HepG2 (cell line): ENCODE measurements around the gene ERBB4. TPM values are rescaled to one million over a fixed set of nuclear protein-coding genes. Genes with fewer than 3 reads are reported as not detected.

Source experiments
- ATAC-seq: fragments of 200-7000 bp; cut with Tn5 transposase; 3 replicates; pipeline ENCODE4 v1.9.1; 2020; ENCODE audit warnings: mild to moderate bottlenecking, moderate library complexity
- BruUV-seq: library from RNA; stranded (reverse); fragments of 400-500 nt; replicated peaks from 2 replicates; lab custom pipeline; 2021; lab: Mats Ljungman, UMichigan
- CTCF ChIA-PET: fragments of 300-600 bp; formaldehyde crosslinking; extraction: SDS; loops from one replicate; lab custom pipeline; 2021; ENCODE audit warnings: low total read pairs, inconsistent platforms, low intra/inter-chr PET ratio; lab: Yijun Ruan, JAX
- POLR2A ChIA-PET: fragments of 350-600 bp; sonication (Branson Sonifier 250); formaldehyde crosslinking; loops from one replicate; lab custom pipeline; 2020; ENCODE audit warnings: antibody characterized with exemption, inconsistent platforms; lab: Yijun Ruan, JAX
- DNase-seq: peaks from one replicate; pipeline ENCODE4 v3.0.0-alpha.2; 2015; ENCODE audit warnings: low spot score
- FAIRE-seq: peaks from 3 replicates; lab custom pipeline; 2011; peaks lifted over from hg19 to GRCh38; lab: Jason Lieb, UNC
- H2AFZ ChIP-seq: one replicate; pipeline ENCODE4 v1.6.1; 2011; ENCODE audit warnings: low read length, inconsistent platforms
- H3K27ac ChIP-seq: fragments of 300-600 bp; 3 replicates; pipeline ENCODE4 v1.8.0; 2011; ENCODE audit warnings: mixed run types, mild to moderate bottlenecking, mixed read lengths, low read length, inconsistent platforms; ENCODE audit not compliant: insufficient read depth; ENCODE audit errors: extremely low read length
- H3K27me3 ChIP-seq, 2 experiments: fragments of 200-600 bp in 1 of 2; 2 replicates in 1 of 2; 3 replicates in 1 of 2; pipeline versions ENCODE4 v1.6.0 to v1.8.0; 2011; ENCODE audit warnings: low read length in 2 of 2, mild to moderate bottlenecking in 2 of 2, moderate library complexity in 2 of 2, inconsistent platforms in 1 of 2; ENCODE audit not compliant: insufficient read depth in 2 of 2, control insufficient read depth in 1 of 2
- H3K36me3 ChIP-seq, 2 experiments: fragments of 200-600 bp in 1 of 2; replicated peaks in 1 of 2; 2 replicates in 1 of 2; 3 replicates in 1 of 2; pipeline versions ENCODE4 v1.5.1 to v1.8.0; 2011; ENCODE audit warnings: low read length in 2 of 2, inconsistent platforms in 1 of 2; ENCODE audit not compliant: insufficient read depth in 2 of 2, control insufficient read depth in 1 of 2
- H3K4me1 ChIP-seq: 2 replicates; pipeline ENCODE4 v1.5.1; 2012; ENCODE audit warnings: low read length, inconsistent platforms; ENCODE audit not compliant: insufficient read depth
- H3K4me2 ChIP-seq: 2 replicates; pipeline ENCODE4 v1.6.0; 2011; ENCODE audit warnings: low read depth, low read length, inconsistent platforms
- H3K4me3 ChIP-seq, 3 experiments: fragments of 200-600 bp in 1 of 3; sonication (generic), shearing (Covaris generic) in 1 of 3; replicated peaks in 1 of 3; 2 replicates each; pipeline ENCODE4 v1.5.1; 2011 to 2016; ENCODE audit warnings: low read length in 3 of 3, inconsistent platforms in 2 of 3, low read depth in 2 of 3, mild to moderate bottlenecking in 2 of 3, control low read depth in 1 of 3, mixed read lengths in 1 of 3; ENCODE audit not compliant: insufficient read depth in 1 of 3
- H3K79me2 ChIP-seq: one replicate; pipeline ENCODE4 v1.6.1; 2011; ENCODE audit warnings: low read length, inconsistent platforms; ENCODE audit not compliant: insufficient read depth
- H3K9ac ChIP-seq: 2 replicates; pipeline ENCODE4 v1.6.0; 2011; ENCODE audit warnings: mild to moderate bottlenecking, low read depth, low read length, inconsistent platforms; ENCODE audit not compliant: insufficient read depth
- H3K9me3 ChIP-seq: 2 replicates; pipeline ENCODE4 v1.5.1; 2012; ENCODE audit warnings: mild to moderate bottlenecking, low read length
- H4K20me1 ChIP-seq: 2 replicates; pipeline ENCODE4 v1.6.0; 2011; ENCODE audit warnings: inconsistent platforms, mild to moderate bottlenecking, low read length, moderate library complexity; ENCODE audit not compliant: insufficient read depth
- BHLHE40 ChIP-seq: IDR thresholded peaks from 2 replicates; pipeline ENCODE4 v1.6.1; 2011; ENCODE audit warnings: low read length, improper control_type of control experiment
- DNMT1 ChIP-seq: sonication (generic); formaldehyde crosslinking; IDR thresholded peaks from 2 replicates; pipeline ENCODE4 v1.5.1; 2020; ENCODE audit warnings: mild to moderate bottlenecking, missing genetic modification reagents
- HNRNPH1 ChIP-seq: fragments of 200-400 bp; formaldehyde crosslinking; optimal IDR thresholded peaks from 2 replicates; pipeline ENCODE3; 2017; ENCODE audit warnings: mild to moderate bottlenecking, low read depth, low read length
- MXD4 ChIP-seq: IDR thresholded peaks from 2 replicates; pipeline ENCODE4 v1.6.1; 2016; ENCODE audit warnings: mild to moderate bottlenecking, missing biosample characterization, missing genetic modification reagents
- NFATC3 ChIP-seq: sonication (generic); formaldehyde crosslinking; IDR thresholded peaks from 2 replicates; pipeline ENCODE4 v1.5.1; 2020; ENCODE audit warnings: mild to moderate bottlenecking, missing genetic modification reagents
- SMAD9 ChIP-seq: sonication (generic); formaldehyde crosslinking; IDR thresholded peaks from 2 replicates; pipeline ENCODE4 v1.5.1; 2020; ENCODE audit warnings: mild to moderate bottlenecking, missing genetic modification reagents
- TGIF2 ChIP-seq: IDR thresholded peaks from 2 replicates; pipeline ENCODE4 v1.6.1; 2016; ENCODE audit warnings: control low read depth, missing compliant biosample characterization
- U2AF1 ChIP-seq: fragments of 200-400 bp; formaldehyde crosslinking; optimal IDR thresholded peaks from 2 replicates; pipeline ENCODE3; 2017; ENCODE audit warnings: mild to moderate bottlenecking, low read depth, low read length
- ZNF331 ChIP-seq: sonication (generic); formaldehyde crosslinking; IDR thresholded peaks from 2 replicates; pipeline ENCODE4 v1.4.0; 2020; ENCODE audit warnings: missing genetic modification reagents
- ZNF556 ChIP-seq: sonication (generic); formaldehyde crosslinking; IDR thresholded peaks from 2 replicates; pipeline ENCODE4 v1.4.0; 2020; ENCODE audit warnings: mild to moderate bottlenecking, missing genetic modification reagents, borderline replicate concordance
- ZNF768 ChIP-seq: sonication (generic); formaldehyde crosslinking; IDR thresholded peaks from 2 replicates; pipeline ENCODE4 v1.4.0; 2020; ENCODE audit warnings: missing genetic modification reagents
- ZNF775 ChIP-seq: sonication (generic); formaldehyde crosslinking; IDR thresholded peaks from 2 replicates; pipeline ENCODE4 v1.4.0; 2020; ENCODE audit warnings: missing genetic modification reagents, mild to moderate bottlenecking, moderate library complexity, borderline replicate concordance
- ZSCAN25 ChIP-seq: sonication (generic); formaldehyde crosslinking; IDR thresholded peaks from 2 replicates; pipeline ENCODE4 v1.8.0; 2022; ENCODE audit warnings: mild to moderate bottlenecking, missing genetic modification reagents
- ZSCAN30 ChIP-seq: sonication (generic); formaldehyde crosslinking; IDR thresholded peaks from 2 replicates; pipeline ENCODE4 v1.5.0; 2020; ENCODE audit warnings: mild to moderate bottlenecking, missing genetic modification reagents
- WGBS: methylation state at CpG from one replicate; pipeline ENCODE4 v1.1.6; 2017; ENCODE audit warnings: low lambda C conversion rate; 5-methylcytosine and 5-hydroxymethylcytosine counted together
- in situ Hi-C: cut with HindIII; loops from 2 replicates; pipeline ENCODE4 v1.10.0; 2017; ENCODE audit warnings: low pct_unique_long_range_greater_than_20kb; ENCODE audit not compliant: extremely low pct_ligation_motif_present
- intact Hi-C: fragments of 100-400 bp; cut with micrococcal nuclease; formaldehyde crosslinking; loops from one replicate; pipeline ENCODE4 v1.10.0; 2022; ENCODE audit not compliant: unreplicated experiment
- polyA plus RNA-seq, 8 experiments: library from polyadenylated mRNA; depleted of rRNA in 3 of 8; stranded (reverse) in 7 of 8; unstranded in 1 of 8; fragments of >200 nt; fragmentation: Illumina TruSeq in 4 of 8; extraction: Trizol in 4 of 8; gene quantifications; 2 replicates each; pipeline versions ENCODE4 v1.2.1 to v1.2.3, GENCODE V29; 2011 to 2016; ENCODE audit warnings: low read depth in 4 of 8, missing spikeins in 1 of 8, mixed read lengths in 1 of 8; ENCODE audit not compliant: insufficient read depth in 1 of 8
- total RNA-seq, 5 experiments: library from RNA; depleted of rRNA; stranded (reverse); fragments of >200 nt; fragmentation: Illumina TruSeq; extraction: Trizol; gene quantifications; 2 replicates each; pipeline ENCODE4 v1.2.3, GENCODE V29; 2016; ENCODE audit warnings: low read depth in 1 of 5
- TF ChIP-seq, protein P1 (sequence below), 2 experiments: fragments of 450-650 bp in 1 of 2; sonication (generic) in 1 of 2; formaldehyde crosslinking; IDR thresholded peaks; 2 replicates each; pipeline versions ENCODE4 v1.5.0 to v1.8.0; 2020 to 2022; ENCODE audit warnings: mild to moderate bottlenecking in 1 of 2, missing genetic modification reagents in 1 of 2
- TF ChIP-seq, protein P2 (sequence below): IDR thresholded peaks from 2 replicates; pipeline ENCODE4 v1.6.1; 2016; ENCODE audit warnings: low read depth, control low read depth
- TF ChIP-seq, protein P3 (sequence below): sonication (generic); IDR thresholded peaks from 2 replicates; pipeline ENCODE4 v1.6.1; 2016; ENCODE audit warnings: low read depth, borderline replicate concordance

Gene ERBB4
- total and polyA plus RNA-seq, 2 of the 13 experiments (the other 11 are each of a cell fraction or from before 2014, with no cell fraction given): not detected

DNA sequence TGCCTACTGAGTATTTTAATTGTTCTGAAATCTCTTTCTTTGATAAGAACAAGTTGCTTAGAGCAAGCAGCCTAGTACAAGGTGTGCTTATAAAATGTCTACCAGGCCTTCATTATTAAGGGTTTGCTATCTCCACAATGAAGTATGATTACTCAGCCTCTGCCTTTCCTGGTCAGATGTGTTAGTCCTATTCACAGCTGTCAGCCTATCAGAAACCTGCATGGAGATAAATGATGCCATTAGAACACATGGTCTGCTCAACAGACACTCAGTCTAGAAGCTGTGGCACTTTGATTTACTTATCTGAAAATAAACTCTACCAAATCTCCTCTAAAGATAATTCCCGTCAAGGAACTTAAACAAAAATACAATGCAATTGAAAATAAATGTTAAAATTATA lies 448.7 kb downstream of the ERBB4 start:
- ChIA-PET CTCF (no interaction called here), POLR2A (no interaction called here)
- no peak for ATAC-seq
- Histone ChIP-seq H3K27ac (no peak overlapping the region), H3K36me3 (no peaks in the 10 kb centered on the region), H3K4me3 (no peak overlapping the region), H3K4me1 (no peaks in the 10 kb centered on the region), H3K27me3 (no peaks in the 10 kb centered on the region), H3K9ac (no peak overlapping the region), H2AFZ (no peak overlapping the region), H3K9me3 (no peaks in the 10 kb centered on the region), H4K20me1 (no peaks in the 10 kb centered on the region), H3K4me2 (no peak overlapping the region), H3K79me2 (no peaks in the 10 kb centered on the region)
- BruUV-seq: no TSS peak
- intact Hi-C loops (no loop called here), in situ Hi-C loops (no loop called here)
- 0% methylated on average over 1 of the region's 1 CpG for WGBS
- DNase-seq: no peak
- TF ChIP-seq ZNF775 (CRISPR knock-in tag) (no peak), HNRNPH1 (no peak), TGIF2 (no peak), ZNF768 (CRISPR knock-in tag) (no peak), BHLHE40 (no peak), SMAD9 (CRISPR knock-in tag) (no peak), ZSCAN30 (CRISPR knock-in tag) (no peak), U2AF1 (no peak), DNMT1 (CRISPR knock-in tag) (no peak), ZNF331 (no peak), ZSCAN25 (no peak), MXD4 (CRISPR knock-in tag) (no peak), ZNF556 (CRISPR knock-in tag) (no peak), NFATC3 (no peak)
- TF ChIP-seq, protein P1, sequence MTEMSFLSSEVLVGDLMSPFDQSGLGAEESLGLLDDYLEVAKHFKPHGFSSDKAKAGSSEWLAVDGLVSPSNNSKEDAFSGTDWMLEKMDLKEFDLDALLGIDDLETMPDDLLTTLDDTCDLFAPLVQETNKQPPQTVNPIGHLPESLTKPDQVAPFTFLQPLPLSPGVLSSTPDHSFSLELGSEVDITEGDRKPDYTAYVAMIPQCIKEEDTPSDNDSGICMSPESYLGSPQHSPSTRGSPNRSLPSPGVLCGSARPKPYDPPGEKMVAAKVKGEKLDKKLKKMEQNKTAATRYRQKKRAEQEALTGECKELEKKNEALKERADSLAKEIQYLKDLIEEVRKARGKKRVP (CRISPR knock-in tag; IDR thresholded peaks at IDR 0.05): no peak
- TF ChIP-seq, protein P2, sequence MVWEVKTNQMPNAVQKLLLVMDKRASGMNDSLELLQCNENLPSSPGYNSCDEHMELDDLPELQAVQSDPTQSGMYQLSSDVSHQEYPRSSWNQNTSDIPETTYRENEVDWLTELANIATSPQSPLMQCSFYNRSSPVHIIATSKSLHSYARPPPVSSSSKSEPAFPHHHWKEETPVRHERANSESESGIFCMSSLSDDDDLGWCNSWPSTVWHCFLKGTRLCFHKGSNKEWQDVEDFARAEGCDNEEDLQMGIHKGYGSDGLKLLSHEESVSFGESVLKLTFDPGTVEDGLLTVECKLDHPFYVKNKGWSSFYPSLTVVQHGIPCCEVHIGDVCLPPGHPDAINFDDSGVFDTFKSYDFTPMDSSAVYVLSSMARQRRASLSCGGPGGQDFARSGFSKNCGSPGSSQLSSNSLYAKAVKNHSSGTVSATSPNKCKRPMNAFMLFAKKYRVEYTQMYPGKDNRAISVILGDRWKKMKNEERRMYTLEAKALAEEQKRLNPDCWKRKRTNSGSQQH: no peak
- TF ChIP-seq, protein P3, sequence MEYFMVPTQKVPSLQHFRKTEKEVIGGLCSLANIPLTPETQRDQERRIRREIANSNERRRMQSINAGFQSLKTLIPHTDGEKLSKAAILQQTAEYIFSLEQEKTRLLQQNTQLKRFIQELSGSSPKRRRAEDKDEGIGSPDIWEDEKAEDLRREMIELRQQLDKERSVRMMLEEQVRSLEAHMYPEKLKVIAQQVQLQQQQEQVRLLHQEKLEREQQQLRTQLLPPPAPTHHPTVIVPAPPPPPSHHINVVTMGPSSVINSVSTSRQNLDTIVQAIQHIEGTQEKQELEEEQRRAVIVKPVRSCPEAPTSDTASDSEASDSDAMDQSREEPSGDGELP: no peak
- no peak for FAIRE-seq
